Common myeloid progenitor, CD34-positive (primary cell): ENCODE results near the gene COL20A1.

ENCODE experiments used
- CTCF ChIA-PET: fragments of 350-600 bp; sonication (Branson Sonifier 250); formaldehyde crosslinking; loops from one replicate; lab custom pipeline; 2021; ENCODE audit warnings: antibody characterized with exemption; lab: Charles Lee
- POLR2A ChIA-PET: fragments of 350-600 bp; sonication (Branson Sonifier 250); formaldehyde crosslinking; loops from one replicate; lab custom pipeline; 2021; ENCODE audit warnings: antibody characterized with exemption; lab: Charles Lee
- DNase-seq, 3 donors: peaks; one replicate each; pipeline versions ENCODE4 v3.0.0 to v3.0.0-alpha.2; 2013
- H3K27ac ChIP-seq, 2 experiments: 1 replicate in 1 of 2; 2 replicates in 1 of 2; pipeline ENCODE4 v1.7.0; 2013; ENCODE audit warnings: inconsistent platforms in 2 of 2, low read length in 2 of 2, mild to moderate bottlenecking in 2 of 2, low read depth in 1 of 2, moderate library complexity in 1 of 2; ENCODE audit not compliant: severe bottlenecking in 2 of 2, insufficient read depth in 1 of 2, poor library complexity in 1 of 2
- H3K27me3 ChIP-seq, 5 experiments: replicated peaks in 2 of 5; 1 replicate in 3 of 5; 2 replicates in 2 of 5; pipeline versions ENCODE4 v1.6.1 to v1.7.0; 2013; ENCODE audit warnings: low read length in 4 of 5, mild to moderate bottlenecking in 2 of 5, moderate library complexity in 2 of 5, inconsistent platforms in 1 of 5; ENCODE audit not compliant: insufficient read depth in 5 of 5, control insufficient read depth in 4 of 5
- H3K36me3 ChIP-seq, 4 experiments: 1 replicate in 2 of 4; 2 replicates in 2 of 4; pipeline versions ENCODE4 v1.6.1 to v1.7.0; 2013; ENCODE audit warnings: low read length in 3 of 4, control low read depth in 1 of 4, mild to moderate bottlenecking in 1 of 4; ENCODE audit not compliant: control insufficient read depth in 4 of 4, insufficient read depth in 4 of 4
- H3K4me1 ChIP-seq, 4 experiments: 1 replicate in 3 of 4; 2 replicates in 1 of 4; pipeline versions ENCODE4 v1.6.1 to v1.7.1; 2013; ENCODE audit warnings: low read length in 3 of 4, mild to moderate bottlenecking in 3 of 4, control low read depth in 1 of 4, inconsistent platforms in 1 of 4, moderate library complexity in 1 of 4; ENCODE audit not compliant: control insufficient read depth in 4 of 4, insufficient read depth in 4 of 4; ENCODE audit errors: control extremely low read depth in 1 of 4
- H3K4me3 ChIP-seq, 7 experiments: 1 replicate in 4 of 7; 2 replicates in 3 of 7; pipeline versions ENCODE4 v1.5.1 to v1.7.0; 2013; ENCODE audit warnings: mild to moderate bottlenecking in 7 of 7, low read length in 6 of 7, moderate library complexity in 6 of 7, inconsistent platforms in 2 of 7, low read depth in 2 of 7, control low read depth in 1 of 7; ENCODE audit not compliant: insufficient read depth in 4 of 7, control insufficient read depth in 1 of 7; ENCODE audit errors: extremely low read depth in 1 of 7
- H3K9me3 ChIP-seq, 5 experiments: 1 replicate in 4 of 5; 2 replicates in 1 of 5; pipeline versions ENCODE4 v1.6.1 to v1.7.1; 2013; ENCODE audit warnings: low read length in 4 of 5, mild to moderate bottlenecking in 2 of 5, inconsistent platforms in 1 of 5, low read depth in 1 of 5, moderate library complexity in 1 of 5; ENCODE audit not compliant: control insufficient read depth in 4 of 5, insufficient read depth in 2 of 5; ENCODE audit errors: control extremely low read depth in 1 of 5
- WGBS: methylation state at CpG from one replicate; pipeline ENCODE4 v1.1.5; 2013; ENCODE audit not compliant: insufficient coverage; 5-methylcytosine and 5-hydroxymethylcytosine counted together

Gene COL20A1

DNA sequence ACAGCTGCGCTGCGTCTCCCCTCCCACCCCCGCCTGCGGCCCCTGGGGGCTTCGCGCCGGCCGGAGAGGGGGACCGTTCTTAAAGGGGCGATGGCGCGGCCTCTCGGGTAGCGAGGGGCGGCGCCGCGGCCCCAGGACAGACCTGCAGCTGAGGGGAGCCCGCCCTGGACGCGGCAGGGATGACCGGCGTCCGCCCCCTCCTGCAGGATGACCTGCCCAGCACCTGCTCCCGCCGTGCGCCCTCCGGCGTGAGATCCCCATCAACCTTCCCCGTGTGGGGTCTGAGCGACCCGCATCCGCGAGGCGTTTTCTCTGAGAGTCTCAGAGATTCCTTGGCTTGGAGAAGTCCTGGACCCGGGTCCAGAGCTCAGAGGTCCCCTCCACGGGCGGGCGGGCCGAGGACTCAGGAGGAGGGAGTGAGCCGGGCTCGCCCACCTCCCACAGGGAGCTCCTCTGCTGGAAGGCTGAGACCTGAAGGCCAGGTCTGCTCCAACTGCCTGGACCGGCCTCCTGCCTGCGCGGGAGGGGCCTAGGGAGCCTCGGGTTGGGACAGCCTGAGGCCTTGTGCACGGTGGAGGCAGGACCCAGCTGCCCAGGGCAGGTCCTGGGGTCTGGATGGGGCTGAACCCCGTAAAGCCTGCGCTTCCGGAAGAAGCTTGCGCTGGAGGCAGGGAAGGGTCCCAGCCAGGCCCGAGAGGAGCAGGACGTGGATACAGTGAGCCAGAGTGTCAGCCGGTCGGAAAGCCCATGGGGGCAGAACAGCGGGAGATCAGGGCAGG, 38.2 kb upstream of the COL20A1 start:
- 7% methylated on average over 44 of the region's 56 CpGs for WGBS
- CTCF ChIA-PET: interaction anchor here (1.0 kb wide), 1 partner anchor 12 kb away, joined by 3 read pairs; no protein-coding TSS in a partner anchor

DNA sequence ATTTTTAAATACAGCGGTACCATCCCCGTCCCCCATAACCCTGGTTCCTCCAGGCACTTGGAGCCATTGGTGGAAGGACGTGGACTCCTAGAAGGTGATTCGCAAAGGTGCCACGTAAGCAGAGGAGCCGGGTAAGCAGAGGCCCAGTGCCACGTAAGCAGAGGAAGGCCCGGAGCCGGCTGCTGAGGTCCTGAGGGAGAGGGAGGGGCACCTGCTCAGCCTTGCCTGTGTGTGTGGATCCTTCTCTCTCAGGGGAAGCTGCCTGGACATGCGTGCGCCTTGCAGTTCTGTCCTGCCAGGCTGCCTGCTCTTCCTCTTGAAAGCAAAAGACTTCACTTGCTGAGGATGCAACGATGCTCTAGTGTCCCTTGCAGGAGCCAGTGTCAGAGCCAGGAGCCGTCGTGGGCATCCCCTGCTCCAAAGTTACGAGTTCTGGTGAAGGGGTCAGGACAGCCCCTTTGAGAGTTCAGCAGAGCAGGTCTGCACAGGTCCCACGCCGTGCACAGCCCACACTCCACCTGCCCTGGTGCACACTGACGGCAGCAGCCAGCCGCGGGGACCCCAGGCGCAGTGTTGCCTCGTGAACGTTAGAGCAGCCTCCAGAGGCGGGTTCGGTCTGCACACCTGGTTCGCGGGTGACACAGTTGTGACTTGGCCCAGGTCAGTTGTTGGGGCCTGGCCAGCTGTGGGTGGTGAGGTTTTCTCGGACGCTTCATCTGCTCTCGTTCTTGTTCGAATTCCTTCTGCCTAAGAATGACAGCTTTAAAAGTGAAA, 36.9 kb upstream of the COL20A1 start:
- Histone ChIP-seq H3K9me3 (peaks cover 0 to 3% (median 0%) of the 10 kb centered on the region in 5 experiments), H3K4me1 (peaks cover 0 to 16% (median 5%) of the 10 kb centered on the region in 4 experiments), H3K27ac (no peak overlapping the region), H3K27me3 (peaks cover 7 to 93% (median 38%) of the 10 kb centered on the region in 5 experiments), H3K4me3 (no peak overlapping the region), H3K36me3 (no peaks in the 10 kb centered on the region)
- ChIA-PET CTCF (interaction anchor here (1.0 to 1.3 kb wide), 3 partner anchors 10 to 38 kb away, joined by 3 read pairs; no protein-coding TSS in a partner anchor), POLR2A (no interaction called here)
- 61% methylated on average over 23 of the region's 31 CpGs for WGBS
- no peak for DNase-seq

More for the DNA sequence above, 38.2 kb upstream of the COL20A1 start:
- H3K27ac ChIP-seq: no peak overlapping the region
- POLR2A ChIA-PET: no interaction called here
- no peak for DNase-seq
- peaks cover 0 to 3% (median 0%) of the 10 kb centered on the region in 5 experiments for H3K9me3 ChIP-seq
- H3K27me3 ChIP-seq: peaks cover 7 to 93% (median 39%) of the 10 kb centered on the region in 5 experiments
- no peak overlapping the region for H3K4me3 ChIP-seq
- peaks cover 0 to 16% (median 5%) of the 10 kb centered on the region in 4 experiments for H3K4me1 ChIP-seq
- H3K36me3 ChIP-seq: no peaks in the 10 kb centered on the region

DNA sequence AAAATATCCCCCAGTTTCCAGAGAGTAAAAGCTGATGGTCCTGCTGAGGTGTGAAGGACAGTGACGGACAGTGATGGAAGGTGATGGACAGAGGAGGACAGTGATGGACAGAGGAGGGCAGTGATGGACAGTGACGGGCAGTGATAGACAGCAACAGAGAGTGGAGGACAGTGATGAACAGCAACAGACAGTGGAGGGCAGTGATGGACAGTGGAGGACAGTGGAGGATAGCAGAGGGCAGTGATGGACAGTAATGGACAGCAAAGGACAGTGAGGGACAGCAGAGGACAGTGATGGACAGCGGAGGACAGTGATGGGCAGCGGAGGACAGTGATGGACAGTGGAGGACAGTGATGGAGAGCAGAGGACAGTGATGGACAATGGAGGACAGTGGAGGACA, 36.0 kb upstream of the COL20A1 start:
- 93% methylated on average over 4 of the region's 4 CpGs for WGBS

DNA sequence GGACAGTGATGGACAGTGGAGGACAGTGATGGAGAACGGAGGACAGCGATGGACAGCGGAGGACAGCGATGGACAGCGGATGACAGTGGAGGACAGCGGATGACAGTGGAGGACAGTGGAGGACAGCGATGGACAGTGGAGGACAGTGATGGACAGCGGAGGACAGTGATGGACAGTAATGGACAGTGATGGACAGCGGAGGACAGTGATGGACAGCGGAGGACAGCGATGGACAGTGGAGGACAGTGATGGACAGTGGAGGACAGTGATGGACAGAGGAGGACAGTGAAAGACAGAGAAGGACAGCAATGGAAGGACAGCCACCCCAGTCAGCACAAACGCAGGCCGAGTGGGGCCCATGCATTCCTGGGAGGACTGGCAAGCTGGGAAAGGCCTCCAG, 35.4 kb upstream of the COL20A1 start:
- Histone ChIP-seq H3K4me3 (no peak overlapping the region), H3K4me1 (peaks cover 0 to 16% (median 6%) of the 10 kb centered on the region in 4 experiments), H3K27me3 (peaks cover 7 to 96% (median 35%) of the 10 kb centered on the region in 5 experiments), H3K9me3 (peaks cover 0 to 3% (median 0%) of the 10 kb centered on the region in 5 experiments), H3K27ac (no peak overlapping the region), H3K36me3 (no peaks in the 10 kb centered on the region)
- no peak for DNase-seq
- ChIA-PET CTCF (no interaction called here), POLR2A (no interaction called here)
- 97% methylated on average over 9 of the region's 13 CpGs for WGBS

More for the DNA sequence above, 36.0 kb upstream of the COL20A1 start:
- POLR2A ChIA-PET: no interaction called here
- no peak overlapping the region for H3K4me3 ChIP-seq
- peaks cover 0 to 16% (median 5%) of the 10 kb centered on the region in 4 experiments for H3K4me1 ChIP-seq
- peaks cover 7 to 97% (median 37%) of the 10 kb centered on the region in 5 experiments for H3K27me3 ChIP-seq
- H3K9me3 ChIP-seq: peaks cover 0 to 3% (median 0%) of the 10 kb centered on the region in 5 experiments
- no peak overlapping the region for H3K27ac ChIP-seq
- no peaks in the 10 kb centered on the region for H3K36me3 ChIP-seq
- CTCF ChIA-PET: interaction anchor here (1.3 kb wide), 1 partner anchor 9 kb away, joined by 3 read pairs; no protein-coding TSS in a partner anchor
- DNase-seq: no peak

DNA sequence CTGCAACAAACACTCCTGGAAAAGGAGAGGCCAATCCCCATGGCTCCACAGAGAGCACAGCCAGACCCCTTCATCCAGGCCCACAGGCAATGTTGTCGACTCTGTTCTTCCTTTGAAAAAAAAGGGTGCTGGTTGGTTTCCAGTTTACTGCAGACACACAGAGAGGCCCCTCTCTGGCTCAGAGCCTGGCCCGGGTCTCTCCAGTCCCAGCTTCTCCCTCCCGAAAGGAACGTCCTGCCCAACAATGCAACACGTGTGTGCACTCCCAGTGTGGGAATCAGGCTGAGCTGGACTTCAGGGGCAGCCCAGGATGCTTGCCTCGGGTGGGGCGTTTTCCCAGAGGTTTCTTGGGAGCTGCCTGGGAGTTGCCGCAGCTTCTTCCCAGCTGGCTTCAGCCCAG, 34.2 kb upstream of the COL20A1 start:
- no peak for DNase-seq
- ChIA-PET CTCF (interaction anchor here (1.5 kb wide), 1 partner anchor 35 kb away, joined by 3 read pairs; no protein-coding TSS in a partner anchor), POLR2A (no interaction called here)
- no peak overlapping the region for H3K27ac ChIP-seq
- H3K4me3 ChIP-seq: no peak overlapping the region
- no peaks in the 10 kb centered on the region for H3K9me3 ChIP-seq
- H3K36me3 ChIP-seq: no peaks in the 10 kb centered on the region
- 66% methylated on average over 8 of the region's 8 CpGs for WGBS
- H3K27me3 ChIP-seq: peaks cover 7 to 94% (median 33%) of the 10 kb centered on the region in 5 experiments
- H3K4me1 ChIP-seq: peaks cover 0 to 8% (median 3%) of the 10 kb centered on the region in 4 experiments

DNA sequence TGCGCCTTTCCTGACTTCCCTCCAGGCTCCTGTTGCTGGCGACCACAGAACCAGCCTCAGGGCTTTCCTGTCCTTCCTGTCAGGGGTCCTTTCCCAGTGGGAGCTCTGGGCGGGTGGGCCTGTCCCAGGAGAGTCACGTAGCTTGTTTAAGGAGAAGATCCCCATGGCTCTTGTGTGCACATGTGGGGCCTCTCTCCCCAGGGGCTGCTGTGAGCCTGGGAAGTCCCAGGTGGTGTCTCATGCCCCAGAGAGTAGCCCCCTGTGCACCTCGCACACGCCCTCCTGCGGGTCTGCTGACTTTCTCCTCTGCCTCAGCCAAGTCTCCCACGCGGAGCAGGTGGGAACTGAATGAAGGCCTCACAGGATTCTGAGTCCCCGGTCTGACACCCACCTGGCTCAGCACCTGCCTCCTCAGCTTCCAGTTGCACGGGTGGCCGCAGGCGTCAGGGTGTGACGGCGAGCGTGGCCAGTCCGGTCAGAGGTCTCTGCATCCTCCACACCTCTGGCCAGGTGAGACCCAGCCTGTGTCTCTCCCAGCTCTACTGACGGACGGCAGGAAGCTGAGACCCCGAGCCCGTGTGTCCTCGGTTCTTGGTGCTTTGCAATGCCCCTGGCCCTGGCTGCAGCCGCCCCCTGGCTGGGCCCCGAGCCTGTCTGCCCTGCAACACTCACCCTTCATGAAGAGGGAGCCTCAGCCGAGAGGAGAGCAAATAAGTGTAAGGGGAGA, 33.1 kb upstream of the COL20A1 start:
- Histone ChIP-seq H3K9me3 (no peaks in the 10 kb centered on the region), H3K27ac (no peak overlapping the region), H3K4me1 (peaks cover 0 to 2% (median under 1%) of the 10 kb centered on the region in 4 experiments), H3K27me3 (peaks cover 7 to 95% (median 30%) of the 10 kb centered on the region in 5 experiments), H3K36me3 (no peaks in the 10 kb centered on the region), H3K4me3 (no peak overlapping the region)
- POLR2A ChIA-PET: no interaction called here
- CTCF ChIA-PET: interaction anchor here (0.7 to 1.1 kb wide), 2 partner anchors 8 to 36 kb away, joined by 3 read pairs; no protein-coding TSS in a partner anchor
- WGBS: 85% methylated on average over 24 of the region's 25 CpGs
- no peak for DNase-seq
